ENCODE results near the gene GADD45G.

Gene GADD45G

GRCh38 chr9:89592963-89593726 is 11.7 kb upstream of the GADD45G start:
- no peak for DNase-seq

GRCh38 chr9:89593727-89594427 is 10.9 kb upstream of the GADD45G start:
- no peak for DNase-seq

- DNase-seq = no peak
Observed at GRCh38 chr9:89594811-89595550, 9.8 kb upstream of the GADD45G start.

GRCh38 chr9:89595646-89596045 is 9.2 kb upstream of the GADD45G start:
- DNase-seq = no peak

GRCh38 chr9:89596937-89597555 is 7.8 kb upstream of the GADD45G start:
- DNase-seq = no peak

GRCh38 chr9:89597711-89598362 is 7.0 kb upstream of the GADD45G start:
- DNase-seq = no peak

- DNase-seq = no peak
Observed at GRCh38 chr9:89598363-89598713, 6.5 kb upstream of the GADD45G start.

- DNase-seq = no peak
Observed at GRCh38 chr9:89598926-89599325, 5.9 kb upstream of the GADD45G start.

- no peak for DNase-seq
Observed at GRCh38 chr9:89600831-89601230, 4.0 kb upstream of the GADD45G start.

- no peak for DNase-seq
Observed at GRCh38 chr9:89601306-89601705, 3.5 kb upstream of the GADD45G start.

GRCh38 chr9:89601856-89602562 is 2.8 kb upstream of the GADD45G start:
- DNase-seq = no peak

GRCh38 chr9:89602978-89603766 is 1.6 kb upstream of the GADD45G start:
- peak; percentile 78 for DNase-seq

- peak; percentile 77 for DNase-seq
Observed at GRCh38 chr9:89603767-89604665, 796 bp upstream of the GADD45G start.

GRCh38 chr9:89605465-89606048 is 745 bp downstream of the GADD45G start:
- no peak for DNase-seq

- peak; percentile 59 for DNase-seq
Observed at GRCh38 chr9:89606049-89606623, 1.3 kb downstream of the GADD45G start.

GRCh38 chr9:89606624-89607311 is 2.0 kb downstream of the GADD45G start:
- DNase-seq = peak; percentile 59

GRCh38 chr9:89608641-89609335 is 4.0 kb downstream of the GADD45G start:
- no peak for DNase-seq

GRCh38 chr9:89609426-89610006 is 4.7 kb downstream of the GADD45G start:
- DNase-seq = no peak

All from NCI-H1417 treated with DMSO at 0.1 percent for 48 hours (cell line).